Measurements from ENCODE around the gene FBXW4. TPM values are rescaled to one million over a fixed set of nuclear protein-coding genes. Genes with fewer than 3 reads are reported as not detected.

The FBXW4 gene
- polyA plus RNA-seq, 2 of the 4 experiments (the other 2 are of a cell fraction): 24.0 to 41.1 TPM

- CTCF ChIA-PET: interaction anchor here (0.5 to 0.9 kb wide), 2 partner anchors 9 to 18 kb away, joined by 3 to 4 read pairs; no protein-coding TSS in a partner anchor
- no peak for DNase-seq (ENCODE audit: low read depth in 1 of 2, low spot score in 1 of 2)
- Histone ChIP-seq H3K4me1 (0 out of 3 replicates have a peak, but pooled peaks cover 3% of the 10 kb centered on the region), H3K4me3 (no peak overlapping the region), H3K9me3 (no peaks in the 10 kb centered on the region), H3K27ac (no peak overlapping the region), H3K4me2 (no peak overlapping the region)
- POLR2A ChIA-PET: no interaction called here
- peak; percentile 70 for FAIRE-seq
- 93% methylated on average over 3 of the region's 3 CpGs for WGBS (ENCODE audit: missing lambda C conversion rate)
- ATAC-seq: no peak
- TF ChIP-seq NPAS2 (CRISPR knock-in tag; IDR thresholded peaks at IDR 0.05; ENCODE audit: borderline replicate concordance) (no peak), EP300 (IDR thresholded peaks at IDR 0.05) (no peak), MAFK (IDR thresholded peaks at IDR 0.05; ENCODE audit: partially characterized antibody) (peak; percentile 30), ELK1 (IDR thresholded peaks at IDR 0.05; ENCODE audit: low read depth, low read length) (no peak), RAD21 (conservative IDR thresholded peaks at IDR 0.05 in 1 of 2, IDR thresholded peaks at IDR 0.05 in 1 of 2) (no peak)
These were observed 23.8 kb upstream of the FBXW4 start for GRCh38 chr10:101718690-101719275.

GRCh38 chr10:101716891-101717659 lies 22.1 kb upstream of the FBXW4 start:
- no peak overlapping the region for H3K4me2 ChIP-seq
- H3K27ac ChIP-seq: no peak overlapping the region
- FAIRE-seq (no peak), DNase-seq (ENCODE audit: low read depth in 1 of 2, low spot score in 1 of 2) (no peak), ATAC-seq (no peak)
- 0 out of 3 replicates have a peak, but pooled peaks cover 3% of the 10 kb centered on the region for H3K4me1 ChIP-seq
- H3K9me3 ChIP-seq: no peaks in the 10 kb centered on the region
- POLR2A ChIA-PET: no interaction called here
- 77% methylated on average over 10 of the region's 10 CpGs for WGBS (ENCODE audit: missing lambda C conversion rate)
- no peak overlapping the region for H3K4me3 ChIP-seq
- CTCF ChIA-PET: interaction anchor here (0.7 to 1.9 kb wide), 3 partner anchors 16 to 300 kb away, joined by 3 to 5 read pairs (median 3); no protein-coding TSS in a partner anchor
- TF ChIP-seq FOSL2 (IDR thresholded peaks at IDR 0.05) (no peak), FOSL2 (CRISPR knock-in tag; IDR thresholded peaks at IDR 0.05) (no peak), NR3C1 (IDR thresholded peaks at IDR 0.05) (no peak), PBX3 (IDR thresholded peaks at IDR 0.05) (no peak), MYC (IDR thresholded peaks at IDR 0.05; ENCODE audit: borderline replicate concordance, low read length) (no peak), JUNB (IDR thresholded peaks at IDR 0.05) (no peak), POLR2A (IDR thresholded peaks at IDR 0.05; ENCODE audit: low read length) (no peak), HOXB13 (CRISPR knock-in tag; IDR thresholded peaks at IDR 0.05; ENCODE audit: low read depth) (no peak), TFCP2L1 (CRISPR knock-in tag; IDR thresholded peaks at IDR 0.05) (no peak), SMC3 (IDR thresholded peaks at IDR 0.05) (no peak), CBX2 (IDR thresholded peaks at IDR 0.05; ENCODE audit: borderline replicate concordance, low read depth) (no peak), HEYL (CRISPR knock-in tag; IDR thresholded peaks at IDR 0.05) (no peak), CHD2 (IDR thresholded peaks at IDR 0.05; ENCODE audit: low read length, partially characterized antibody) (no peak)

GRCh38 chr10:101712997-101713396 lies 18.0 kb upstream of the FBXW4 start:
- 0 out of 3 replicates have a peak, but pooled peaks cover 3% of the 10 kb centered on the region for H3K4me1 ChIP-seq
- POLR2A ChIA-PET: no interaction called here
- 35% methylated on average over 2 of the region's 2 CpGs for WGBS (ENCODE audit: missing lambda C conversion rate)
- CTCF ChIA-PET: no interaction called here
- H3K27ac ChIP-seq: no peak overlapping the region
- FAIRE-seq (no peak), DNase-seq (ENCODE audit: low read depth in 1 of 2, low spot score in 1 of 2) (no peak), ATAC-seq (no peak)
- no peak overlapping the region for H3K4me2 ChIP-seq
- no peaks in the 10 kb centered on the region for H3K9me3 ChIP-seq
- H3K4me3 ChIP-seq: no peak overlapping the region
- TF ChIP-seq ESRRA (IDR thresholded peaks at IDR 0.05; ENCODE audit: borderline replicate concordance, low read length) (no peak), EP300 (IDR thresholded peaks at IDR 0.05) (no peak), KDM5A (IDR thresholded peaks at IDR 0.05) (no peak), JUNB (IDR thresholded peaks at IDR 0.05) (no peak), CBX2 (IDR thresholded peaks at IDR 0.05; ENCODE audit: borderline replicate concordance, low read depth) (no peak), POLR2AphosphoS2 (conservative IDR thresholded peaks at IDR 0.05; ENCODE audit: low read length) (no peak)
